SK-N-SH (cell line): ENCODE results near the gene BABAM1.

Source experiments
- CTCF ChIP-seq: fragments of 200-600 bp; sonication (generic); IDR thresholded peaks from 2 replicates; pipeline ENCODE4 v1.6.1; 2017; ENCODE audit warnings: antibody characterized with exemption, mild to moderate bottlenecking, moderate library complexity
- EP300 ChIP-seq, 2 experiments: IDR thresholded peaks; 2 replicates each; pipeline versions ENCODE4 v1.4.0 to v1.6.1; 2012; ENCODE audit warnings: borderline replicate concordance in 1 of 2, low read depth in 1 of 2, low read length in 1 of 2
- EZH2phosphoT487 ChIP-seq: fragments of 200-600 bp; sonication (generic); IDR thresholded peaks from 2 replicates; pipeline ENCODE4 v1.6.1; 2017; ENCODE audit warnings: low read depth, mixed run types, mild to moderate bottlenecking, antibody characterized with exemption, moderate library complexity, borderline replicate concordance
- MAX ChIP-seq: IDR thresholded peaks from 2 replicates; pipeline ENCODE4 v1.4.0; 2012; ENCODE audit warnings: low read depth
- MXI1 ChIP-seq: IDR thresholded peaks from 2 replicates; pipeline ENCODE4 v1.6.1; 2012; ENCODE audit warnings: mild to moderate bottlenecking, low read depth, low read length, improper control_type of control experiment
- POLR2AphosphoS5 ChIP-seq: IDR thresholded peaks from 2 replicates; pipeline ENCODE4 v1.6.1; 2012; ENCODE audit warnings: low read depth, low read length
- RAD21 ChIP-seq: IDR thresholded peaks from 2 replicates; pipeline ENCODE4 v1.6.1; 2012; ENCODE audit warnings: mild to moderate bottlenecking, low read length
- RCOR1 ChIP-seq: fragments of 150-350 bp; IDR thresholded peaks from 2 replicates; pipeline ENCODE4 v1.6.1; 2017; ENCODE audit warnings: antibody characterized with exemption, low read length
- REST ChIP-seq: IDR thresholded peaks from 2 replicates; pipeline ENCODE4 v1.6.1; 2012; ENCODE audit warnings: mild to moderate bottlenecking, low read depth, low read length, moderate library complexity

- TF ChIP-seq REST: no peak
- TF ChIP-seq CTCF: no peak
- TF ChIP-seq RAD21: no peak
- no peak for TF ChIP-seq MAX
- TF ChIP-seq EP300 (IDR thresholded peaks at IDR 0.05; ENCODE audit: borderline replicate concordance in 1 of 2, low read depth in 1 of 2, low read length in 1 of 2): no peak
- no peak for TF ChIP-seq RCOR1
- TF ChIP-seq EZH2phosphoT487: no peak
- TF ChIP-seq POLR2AphosphoS5: no peak
- no peak for TF ChIP-seq MXI1
These were observed 56.2 kb downstream of the BABAM1 start for GRCh38 chr19:17323300-17323963.
